Measurements from ENCODE around the gene RNF6.

RNF6 gene

GRCh38 chr13:26219726-26220125, 2.4 kb downstream of the RNF6 start:
- TF ChIP-seq Cebpa-rat (IDR thresholded peaks at IDR 0.05) = no peak
- no peaks in the 10 kb centered on the region for H3K27me3 ChIP-seq
- H3K9me3 ChIP-seq (replicated peaks in 1 of 11) = no peaks in the 10 kb centered on the region
- peak overlapping the region; percentile 81 to 98 (median 88) for H3K4me2 ChIP-seq
- H3K27ac ChIP-seq = no peak overlapping the region
- H3K36me3 ChIP-seq = peaks cover 55 to 61% (median 58%) of the 10 kb centered on the region in 11 experiments
- H3K4me3 ChIP-seq = peak overlapping the region in 9 of 10 experiments; percentile 76 to 87 (median 81); a peak in 10 of 20 replicates
- H3K9ac ChIP-seq = 0 out of 22 replicates have a peak overlapping the region, but pooled peaks of 1 of the 11 experiments have one; percentile 97
- peaks cover 23 to 29% (median 25%) of the 10 kb centered on the region in 10 experiments for H3K4me1 ChIP-seq
- H4K20me1 ChIP-seq = peaks cover 0 to 36% (median 13%) of the 10 kb centered on the region in 11 experiments; a peak in 9 of 22 replicates

- H3K36me3 ChIP-seq = peaks cover 89 to 97% (median 93%) of the 10 kb centered on the region in 11 experiments
- peaks cover 14 to 21% (median 16%) of the 10 kb centered on the region in 10 experiments for H3K4me1 ChIP-seq
- TF ChIP-seq Cebpa-rat (IDR thresholded peaks at IDR 0.05) = no peak
- H3K4me3 ChIP-seq = no peak overlapping the region
- no peaks in the 10 kb centered on the region for H3K9me3 ChIP-seq (replicated peaks in 1 of 11)
- no peak overlapping the region for H3K9ac ChIP-seq
- H3K4me2 ChIP-seq = no peak overlapping the region
- H3K27me3 ChIP-seq = no peaks in the 10 kb centered on the region
- no peak overlapping the region for H3K27ac ChIP-seq
- H4K20me1 ChIP-seq = peaks cover 0 to 45% (median 13%) of the 10 kb centered on the region in 11 experiments; a peak in 16 of 22 replicates
These were observed 6.1 kb downstream of the RNF6 start for GRCh38 chr13:26216042-26216441.

- Histone ChIP-seq H4K20me1 (peaks cover 0 to 36% (median 13%) of the 10 kb centered on the region in 11 experiments; a peak in 15 of 22 replicates), H3K9me3 (replicated peaks in 1 of 11) (no peaks in the 10 kb centered on the region), H3K9ac (no peak overlapping the region), H3K36me3 (peaks cover 91 to 100% (median 98%) of the 10 kb centered on the region in 11 experiments), H3K27ac (no peak overlapping the region), H3K4me2 (no peak overlapping the region), H3K4me1 (0 out of 20 replicates have a peak, but pooled peaks cover 0 to 1% (median 0%) of the 10 kb centered on the region in 10 experiments), H3K4me3 (no peak overlapping the region), H3K27me3 (no peaks in the 10 kb centered on the region)
- peak in 5 of 11 experiments; percentile 30 to 39 (median 34); a peak in 2 of 22 replicates for TF ChIP-seq Cebpa-rat (IDR thresholded peaks at IDR 0.05)
These were observed 8.1 kb downstream of the RNF6 start for GRCh38 chr13:26213982-26214381.

- Histone ChIP-seq H3K4me3 (no peak overlapping the region), H3K36me3 (peaks cover 91 to 100% (median 98%) of the 10 kb centered on the region in 11 experiments), H4K20me1 (peaks cover 0 to 36% (median 13%) of the 10 kb centered on the region in 11 experiments; a peak in 15 of 22 replicates), H3K9ac (no peak overlapping the region), H3K27me3 (no peaks in the 10 kb centered on the region), H3K27ac (no peak overlapping the region), H3K4me1 (no peaks in the 10 kb centered on the region), H3K4me2 (no peak overlapping the region), H3K9me3 (replicated peaks in 1 of 11) (no peaks in the 10 kb centered on the region)
- TF ChIP-seq Cebpa-rat (IDR thresholded peaks at IDR 0.05) = no peak
These were observed 8.8 kb downstream of the RNF6 start for GRCh38 chr13:26213345-26213744.

GRCh38 chr13:26208287-26208686, 13.8 kb downstream of the RNF6 start:
- Histone ChIP-seq H3K27ac (no peak overlapping the region), H3K9me3 (replicated peaks in 1 of 11) (no peaks in the 10 kb centered on the region), H4K20me1 (peaks cover 0 to 11% (median 3%) of the 10 kb centered on the region in 11 experiments; a peak in 8 of 22 replicates), H3K4me1 (no peaks in the 10 kb centered on the region), H3K9ac (no peak overlapping the region), H3K27me3 (no peaks in the 10 kb centered on the region), H3K4me3 (no peak overlapping the region), H3K4me2 (no peak overlapping the region), H3K36me3 (peaks cover 63 to 93% (median 74%) of the 10 kb centered on the region in 11 experiments)
- no peak for TF ChIP-seq Cebpa-rat (IDR thresholded peaks at IDR 0.05)

- TF ChIP-seq Cebpa-rat (IDR thresholded peaks at IDR 0.05) = no peak
- H3K4me2 ChIP-seq = no peak overlapping the region
- H3K27ac ChIP-seq = no peak overlapping the region
- H4K20me1 ChIP-seq = 0 out of 22 replicates have a peak, but pooled peaks cover 0 to under 1% (median 0%) of the 10 kb centered on the region in 11 experiments
- no peaks in the 10 kb centered on the region for H3K27me3 ChIP-seq
- H3K36me3 ChIP-seq = peaks cover 7 to 72% (median 28%) of the 10 kb centered on the region in 11 experiments; a peak in 20 of 22 replicates
- 0 out of 20 replicates have a peak, but pooled peaks cover 0 to 6% (median 0%) of the 10 kb centered on the region in 10 experiments for H3K4me1 ChIP-seq
- H3K4me3 ChIP-seq = no peak overlapping the region
- peaks cover 0 to 2% (median 0%) of the 10 kb centered on the region in 11 experiments; a peak in 7 of 22 replicates for H3K9me3 ChIP-seq (replicated peaks in 1 of 11)
- H3K9ac ChIP-seq = no peak overlapping the region
These were observed 19.6 kb downstream of the RNF6 start for GRCh38 chr13:26202365-26202972.

- no peak for TF ChIP-seq Cebpa-rat (IDR thresholded peaks at IDR 0.05)
- Histone ChIP-seq H3K4me2 (no peak overlapping the region), H3K9me3 (replicated peaks in 1 of 11) (peaks cover 13 to 18% (median 16%) of the 10 kb centered on the region in 11 experiments), H4K20me1 (no peaks in the 10 kb centered on the region), H3K9ac (no peak overlapping the region), H3K4me1 (0 out of 20 replicates have a peak, but pooled peaks cover 0 to 6% (median 0%) of the 10 kb centered on the region in 10 experiments), H3K27ac (no peak overlapping the region), H3K4me3 (no peak overlapping the region), H3K36me3 (peaks cover 0 to 75% (median 28%) of the 10 kb centered on the region in 11 experiments; a peak in 18 of 22 replicates), H3K27me3 (no peaks in the 10 kb centered on the region)
These were observed 21.3 kb downstream of the RNF6 start for GRCh38 chr13:26200811-26201210.

GRCh38 chr13:26198116-26198515, 24.0 kb downstream of the RNF6 start:
- Histone ChIP-seq H3K27me3 (no peaks in the 10 kb centered on the region), H4K20me1 (no peaks in the 10 kb centered on the region), H3K4me1 (0 out of 20 replicates have a peak, but pooled peaks cover 0 to 6% (median 0%) of the 10 kb centered on the region in 10 experiments), H3K9ac (no peak overlapping the region), H3K9me3 (replicated peaks in 1 of 11) (peaks cover 33 to 45% (median 41%) of the 10 kb centered on the region in 11 experiments), H3K36me3 (peaks cover 8 to 78% (median 39%) of the 10 kb centered on the region in 11 experiments; a peak in 19 of 22 replicates), H3K4me2 (no peak overlapping the region), H3K27ac (no peak overlapping the region), H3K4me3 (no peak overlapping the region)
- no peak for TF ChIP-seq Cebpa-rat (IDR thresholded peaks at IDR 0.05)

- peaks cover 41 to 53% (median 49%) of the 10 kb centered on the region in 11 experiments for H3K9me3 ChIP-seq (replicated peaks in 1 of 11)
- H3K9ac ChIP-seq = no peak overlapping the region
- no peak overlapping the region for H3K4me3 ChIP-seq
- no peaks in the 10 kb centered on the region for H3K27me3 ChIP-seq
- peaks cover 16 to 78% (median 43%) of the 10 kb centered on the region in 11 experiments; a peak in 19 of 22 replicates for H3K36me3 ChIP-seq
- H3K27ac ChIP-seq = no peak overlapping the region
- TF ChIP-seq Cebpa-rat (IDR thresholded peaks at IDR 0.05) = no peak
- H4K20me1 ChIP-seq = no peaks in the 10 kb centered on the region
- H3K4me1 ChIP-seq = 0 out of 20 replicates have a peak, but pooled peaks cover 0 to 6% (median 0%) of the 10 kb centered on the region in 10 experiments
- H3K4me2 ChIP-seq = no peak overlapping the region
These were observed 24.8 kb downstream of the RNF6 start for GRCh38 chr13:26197298-26197697.
